Keratinocyte (primary cell): Measurements from ENCODE around the gene TMEM139. TPM values are rescaled to one million over a fixed set of nuclear protein-coding genes. Genes with fewer than 3 reads are reported as not detected.

Experiments used
- DNase-seq: peaks from one replicate; pipeline ENCODE4 v3.0.0-alpha.2; 2011; ENCODE audit warnings: low read depth, missing footprints, low spot score
- FAIRE-seq: peaks from 2 replicates; lab custom pipeline; 2011; peaks lifted over from hg19 to GRCh38; lab: Jason Lieb, UNC
- H2AFZ ChIP-seq: 2 replicates; pipeline ENCODE4 v1.6.0; 2012; ENCODE audit warnings: low read length, control low read depth, inconsistent platforms; ENCODE audit not compliant: control insufficient read depth
- H3K27ac ChIP-seq: 2 replicates; pipeline ENCODE4 v1.5.1; 2011; ENCODE audit warnings: low read length; ENCODE audit not compliant: control insufficient read depth, insufficient read depth
- H3K27me3 ChIP-seq: 3 replicates; pipeline ENCODE4 v1.6.0; 2011; ENCODE audit warnings: low read length; ENCODE audit not compliant: control insufficient read depth, insufficient read depth; ENCODE audit errors: extremely low read depth
- H3K36me3 ChIP-seq, 2 experiments: 2 replicates in 1 of 2; 3 replicates in 1 of 2; pipeline ENCODE4 v1.5.1; 2011; ENCODE audit warnings: low read length in 2 of 2, mild to moderate bottlenecking in 1 of 2; ENCODE audit not compliant: control insufficient read depth in 2 of 2, insufficient read depth in 2 of 2; ENCODE audit errors: extremely low read depth in 1 of 2
- H3K4me1 ChIP-seq: 3 replicates; pipeline ENCODE4 v1.5.1; 2011; ENCODE audit warnings: low read length; ENCODE audit not compliant: control insufficient read depth, insufficient read depth; ENCODE audit errors: extremely low read depth
- H3K4me2 ChIP-seq: 3 replicates; pipeline ENCODE4 v1.6.0; 2011; ENCODE audit warnings: low read depth, low read length; ENCODE audit not compliant: control insufficient read depth, insufficient read depth; ENCODE audit errors: extremely low read depth
- H3K4me3 ChIP-seq, 3 experiments: fragments of 200-600 bp in 1 of 3; sonication (generic) in 1 of 3; 2 replicates in 2 of 3; 3 replicates in 1 of 3; pipeline ENCODE4 v1.5.1; 2011 to 2016; ENCODE audit warnings: low read length in 3 of 3, mild to moderate bottlenecking in 3 of 3, control low read depth in 2 of 3, inconsistent platforms in 1 of 3, low read depth in 1 of 3, mixed read lengths in 1 of 3, mixed run types in 1 of 3, moderate library complexity in 1 of 3; ENCODE audit not compliant: control insufficient read depth in 2 of 3, insufficient read depth in 2 of 3; ENCODE audit errors: extremely low read depth in 1 of 3
- H3K79me2 ChIP-seq: 2 replicates; pipeline ENCODE4 v1.6.0; 2012; ENCODE audit warnings: low read length; ENCODE audit not compliant: control insufficient read depth, insufficient read depth
- H3K9ac ChIP-seq: 3 replicates; pipeline ENCODE4 v1.6.0; 2011; ENCODE audit warnings: low read length; ENCODE audit not compliant: control insufficient read depth, insufficient read depth; ENCODE audit errors: extremely low read depth
- H3K9me1 ChIP-seq: 3 replicates; pipeline ENCODE4 v1.6.0; 2011; ENCODE audit warnings: low read length; ENCODE audit not compliant: control insufficient read depth, insufficient read depth; ENCODE audit errors: extremely low read depth
- H3K9me3 ChIP-seq: 2 replicates; pipeline ENCODE4 v1.5.1; 2012; ENCODE audit warnings: low read depth, low read length; ENCODE audit not compliant: control insufficient read depth
- H4K20me1 ChIP-seq: 3 replicates; pipeline ENCODE4 v1.6.0; 2011; ENCODE audit warnings: low read length; ENCODE audit not compliant: control insufficient read depth, insufficient read depth; ENCODE audit errors: extremely low read depth
- EZH2 ChIP-seq: IDR thresholded peaks from one replicate; pipeline ENCODE4 v1.6.1; 2012; ENCODE audit warnings: inconsistent platforms, mild to moderate bottlenecking, low read length, moderate library complexity
- dilution Hi-C: fragments of 300-500 bp; cut with MboI; formaldehyde crosslinking; loops from one replicate; pipeline ENCODE4 v1.7.0; 2020; ENCODE audit warnings: low sequenced_read_pairs; ENCODE audit not compliant: extremely low pct_ligation_motif_present
- polyA plus RNA-seq, 5 experiments: library from polyadenylated mRNA; depleted of rRNA in 3 of 5; stranded (reverse) in 3 of 5; stranded (forward) in 1 of 5; unstranded in 1 of 5; fragments of >200 nt; gene quantifications; 1 replicate in 1 of 5; 2 replicates in 3 of 5; 3 replicates in 1 of 5; pipeline versions ENCODE4 v1.2.1 to v1.2.3, GENCODE V29; 2011 to 2012; ENCODE audit warnings: missing spikeins in 2 of 5, low read depth in 1 of 5, low replicate concordance in 1 of 5
- TF ChIP-seq, protein P1 (sequence below), 3 experiments: IDR thresholded peaks in 1 of 3; conservative IDR thresholded peaks in 1 of 3; optimal IDR thresholded peaks in 1 of 3; 2 replicates in 2 of 3; 3 replicates in 1 of 3; pipeline versions ENCODE3 to v1.5.1; 2011; ENCODE audit warnings: low read length in 3 of 3, mild to moderate bottlenecking in 3 of 3, moderate library complexity in 2 of 3, control low read depth in 1 of 3, inconsistent platforms in 1 of 3; ENCODE audit not compliant: insufficient read depth in 2 of 3; ENCODE audit errors: extremely low read depth in 1 of 3

The TMEM139 gene
- polyA plus RNA-seq, 1 donor (not counting 4 experiments of a cell fraction or from before 2014, with no cell fraction given): 22.3 TPM

DNA sequence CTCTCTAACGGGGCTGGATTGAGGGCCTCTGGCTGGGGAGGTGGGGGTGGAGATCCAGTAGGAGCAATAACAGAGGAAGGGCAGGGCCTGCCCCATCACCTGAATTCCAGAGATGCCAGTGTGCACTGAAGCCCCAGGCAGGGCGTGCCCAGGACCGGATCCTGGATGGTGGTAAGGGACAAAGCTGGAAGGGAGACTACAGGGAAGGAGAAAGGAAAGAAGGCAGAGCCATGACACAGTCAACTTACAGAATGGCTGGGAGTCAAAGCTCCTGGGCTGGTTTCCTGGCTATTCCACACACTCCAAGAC lies 666 bp downstream of the TMEM139 start:
- Histone ChIP-seq H3K9me3 (no peaks in the 10 kb centered on the region), H4K20me1 (no peaks in the 10 kb centered on the region), H3K4me1 (peaks cover 36% of the 10 kb centered on the region), H3K4me3 (peak overlapping the region; percentile 45 to 67 (median 47)), H3K27ac (peak overlapping the region; percentile 17), H3K36me3 (peaks cover 2 to 5% of the 10 kb centered on the region in 2 experiments), H3K9me1 (no peaks in the 10 kb centered on the region), H3K27me3 (no peaks in the 10 kb centered on the region), H3K9ac (peak overlapping the region; percentile 9), H3K4me2 (peak overlapping the region; percentile 67), H2AFZ (peak overlapping the region; percentile 51), H3K79me2 (peaks cover 22% of the 10 kb centered on the region)
- DNase-seq (no peak), FAIRE-seq (peak; percentile 20)
- dilution Hi-C loops: no loop called here
- TF ChIP-seq, protein P1, sequence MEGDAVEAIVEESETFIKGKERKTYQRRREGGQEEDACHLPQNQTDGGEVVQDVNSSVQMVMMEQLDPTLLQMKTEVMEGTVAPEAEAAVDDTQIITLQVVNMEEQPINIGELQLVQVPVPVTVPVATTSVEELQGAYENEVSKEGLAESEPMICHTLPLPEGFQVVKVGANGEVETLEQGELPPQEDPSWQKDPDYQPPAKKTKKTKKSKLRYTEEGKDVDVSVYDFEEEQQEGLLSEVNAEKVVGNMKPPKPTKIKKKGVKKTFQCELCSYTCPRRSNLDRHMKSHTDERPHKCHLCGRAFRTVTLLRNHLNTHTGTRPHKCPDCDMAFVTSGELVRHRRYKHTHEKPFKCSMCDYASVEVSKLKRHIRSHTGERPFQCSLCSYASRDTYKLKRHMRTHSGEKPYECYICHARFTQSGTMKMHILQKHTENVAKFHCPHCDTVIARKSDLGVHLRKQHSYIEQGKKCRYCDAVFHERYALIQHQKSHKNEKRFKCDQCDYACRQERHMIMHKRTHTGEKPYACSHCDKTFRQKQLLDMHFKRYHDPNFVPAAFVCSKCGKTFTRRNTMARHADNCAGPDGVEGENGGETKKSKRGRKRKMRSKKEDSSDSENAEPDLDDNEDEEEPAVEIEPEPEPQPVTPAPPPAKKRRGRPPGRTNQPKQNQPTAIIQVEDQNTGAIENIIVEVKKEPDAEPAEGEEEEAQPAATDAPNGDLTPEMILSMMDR (optimal IDR thresholded peaks at IDR 0.05 in 1 of 3, IDR thresholded peaks at IDR 0.05 in 1 of 3, conservative IDR thresholded peaks at IDR 0.05 in 1 of 3; ENCODE audit: extremely low read depth in 1 of 3, insufficient read depth in 2 of 3, low read length in 3 of 3): no peak
- no peak for TF ChIP-seq EZH2

- DNase-seq (no peak), FAIRE-seq (no peak)
- Histone ChIP-seq H3K9ac (peak overlapping the region; percentile 9), H3K27me3 (no peaks in the 10 kb centered on the region), H3K27ac (peak overlapping the region; percentile 17), H2AFZ (peak overlapping the region; percentile 51), H3K9me3 (no peaks in the 10 kb centered on the region), H3K79me2 (peaks cover 27% of the 10 kb centered on the region), H4K20me1 (no peaks in the 10 kb centered on the region), H3K4me1 (peaks cover 39% of the 10 kb centered on the region), H3K36me3 (peaks cover 2 to 5% of the 10 kb centered on the region in 2 experiments), H3K9me1 (no peaks in the 10 kb centered on the region), H3K4me2 (peak overlapping the region; percentile 67), H3K4me3 (peak overlapping the region; percentile 45 to 67 (median 47))
- dilution Hi-C loops: no loop called here
- no peak for TF ChIP-seq EZH2
Measured at GRCh38 chr7:143285806-143286521, 1.2 kb downstream of the TMEM139 start.
